Thyroid gland (tissue), 4 donors: ENCODE measurements around the gene SLC34A2. TPM values are rescaled to one million over a fixed set of nuclear protein-coding genes. Genes with fewer than 3 reads are reported as not detected.
A peak's percentile ranks its signal among the peaks of the same experiment; 100 is the strongest.

ENCODE experiments used
- DNase-seq, 2 donors: peaks; one replicate each; pipeline ENCODE4 v3.0.0-alpha.2; 2019
- H3K27ac ChIP-seq, 3 donors: fragments of 200-600 bp; sonication (generic); 1 replicate in 2 of 3; 2 replicates in 1 of 3; pipeline ENCODE4 v1.5.1; 2016 to 2019; ENCODE audit warnings: mild to moderate bottlenecking in 1 of 3, moderate library complexity in 1 of 3
- H3K27me3 ChIP-seq: fragments of 200-600 bp; sonication (generic); one replicate; pipeline ENCODE4 v1.5.1; 2019
- H3K36me3 ChIP-seq, 2 donors: fragments of 200-600 bp; sonication (generic); one replicate each; pipeline ENCODE4 v1.5.1; 2016 to 2019
- H3K4me1 ChIP-seq, 2 donors: fragments of 200-600 bp; sonication (generic); one replicate each; pipeline ENCODE4 v1.5.1; 2017 to 2019
- H3K4me3 ChIP-seq, 3 donors: fragments of 200-600 bp; sonication (generic); replicated peaks in 1 of 3; 1 replicate in 2 of 3; 2 replicates in 1 of 3; pipeline ENCODE4 v1.5.1; 2016; ENCODE audit warnings: mild to moderate bottlenecking in 1 of 3
- H3K9me3 ChIP-seq: fragments of 200-600 bp; sonication (generic); one replicate; pipeline ENCODE4 v1.5.1; 2017
- CTCF ChIP-seq, 6 experiments: fragments of 200-600 bp in 3 of 6; fragments of 450-650 bp in 3 of 6; sonication (generic) in 3 of 6; IDR thresholded peaks; one replicate each; pipeline ENCODE4 v1.5.1; 2016 to 2019; ENCODE audit warnings: antibody characterized with exemption in 6 of 6, mild to moderate bottlenecking in 2 of 6, inconsistent platforms in 1 of 6, moderate library complexity in 1 of 6
- POLR2A ChIP-seq, 2 donors: fragments of 450-650 bp; IDR thresholded peaks; one replicate each; pipeline ENCODE4 v1.6.1; 2017; ENCODE audit warnings: antibody characterized with exemption in 2 of 2, mild to moderate bottlenecking in 2 of 2, moderate library complexity in 1 of 2
- WGBS, 2 donors: methylation state at CpG; one replicate each; pipeline ENCODE4 v1.1.5; 2017; 5-methylcytosine and 5-hydroxymethylcytosine counted together
- intact Hi-C: fragments of 100-400 bp; cut with DNase I; formaldehyde crosslinking; loops from one replicate; pipeline ENCODE4 v1.15.1; 2023
- total RNA-seq, 4 donors: library from RNA; depleted of rRNA; stranded (reverse); fragments of >200 nt; gene quantifications; one replicate each; pipeline ENCODE4 v1.2.3, GENCODE V29; 2016

Gene SLC34A2
- total RNA-seq, 4 donors from 2014 or later: 2.1 to 88.3 (median 7.6) TPM

- Histone ChIP-seq H3K9me3 (no peaks in the 10 kb centered on the region), H3K4me1 (no peaks in the 10 kb centered on the region), H3K27me3 (no peaks in the 10 kb centered on the region), H3K4me3 (no peak overlapping the region), H3K36me3 (no peaks in the 10 kb centered on the region), H3K27ac (no peak overlapping the region)
- DNase-seq: peak; percentile 15 to 71
- WGBS, 2 donors: 37 to 50% methylated on average over 5 of the region's 5 CpGs
- TF ChIP-seq POLR2A (IDR thresholded peaks at IDR 0.05) (no peak), CTCF (IDR thresholded peaks at IDR 0.05) (no peak)
- intact Hi-C loops: no loop called here
These were observed 47.2 kb downstream of the SLC34A2 start for GRCh38 chr4:25702848-25703247.

GRCh38 chr4:25703731-25704388 lies 48.2 kb downstream of the SLC34A2 start:
- Histone ChIP-seq H3K27me3 (no peaks in the 10 kb centered on the region), H3K36me3 (no peaks in the 10 kb centered on the region), H3K27ac (no peak overlapping the region), H3K4me1 (no peaks in the 10 kb centered on the region), H3K9me3 (no peaks in the 10 kb centered on the region), H3K4me3 (no peak overlapping the region)
- WGBS, 2 donors: 73 to 83% methylated on average over 3 of the region's 3 CpGs
- intact Hi-C loops: no loop called here
- no peak for DNase-seq
- TF ChIP-seq POLR2A (IDR thresholded peaks at IDR 0.05): no peak

- Histone ChIP-seq H3K4me3 (no peak overlapping the region), H3K4me1 (no peaks in the 10 kb centered on the region), H3K9me3 (no peaks in the 10 kb centered on the region), H3K27me3 (no peaks in the 10 kb centered on the region), H3K27ac (no peak overlapping the region), H3K36me3 (no peaks in the 10 kb centered on the region)
- no peak for DNase-seq
- intact Hi-C loops: no loop called here
- TF ChIP-seq POLR2A (IDR thresholded peaks at IDR 0.05): no peak
- no peak for TF ChIP-seq CTCF (IDR thresholded peaks at IDR 0.05)
- WGBS, 2 donors: 74 to 76% methylated on average over 2 of the region's 2 CpGs
These were observed 48.9 kb downstream of the SLC34A2 start for GRCh38 chr4:25704516-25704915.

GRCh38 chr4:25710637-25711036 lies 55.0 kb downstream of the SLC34A2 start:
- WGBS, 2 donors: 52 to 54% methylated on average over 3 of the region's 3 CpGs
- Histone ChIP-seq H3K27me3 (no peaks in the 10 kb centered on the region), H3K9me3 (no peaks in the 10 kb centered on the region), H3K36me3 (no peaks in the 10 kb centered on the region), H3K4me3 (no peak overlapping the region), H3K4me1 (no peaks in the 10 kb centered on the region), H3K27ac (no peak overlapping the region)
- intact Hi-C loops: no loop called here
- TF ChIP-seq POLR2A (IDR thresholded peaks at IDR 0.05) (no peak), CTCF (IDR thresholded peaks at IDR 0.05) (no peak)
- DNase-seq: no peak

- DNase-seq: no peak
- H3K4me1 ChIP-seq: no peaks in the 10 kb centered on the region
- H3K9me3 ChIP-seq: no peaks in the 10 kb centered on the region
- H3K27me3 ChIP-seq: no peaks in the 10 kb centered on the region
- no peak overlapping the region for H3K27ac ChIP-seq
- intact Hi-C loops: no loop called here
- TF ChIP-seq CTCF (IDR thresholded peaks at IDR 0.05): no peak
- no peak for TF ChIP-seq POLR2A (IDR thresholded peaks at IDR 0.05)
- H3K4me3 ChIP-seq: no peak overlapping the region
- no peaks in the 10 kb centered on the region for H3K36me3 ChIP-seq
- 89 to 92% methylated on average over 2 of the region's 2 CpGs for WGBS, 2 donors
These were observed 57.0 kb downstream of the SLC34A2 start for GRCh38 chr4:25712611-25713010.
